ENCODE data around the gene PPP2R5C.

The PPP2R5C gene

DNA sequence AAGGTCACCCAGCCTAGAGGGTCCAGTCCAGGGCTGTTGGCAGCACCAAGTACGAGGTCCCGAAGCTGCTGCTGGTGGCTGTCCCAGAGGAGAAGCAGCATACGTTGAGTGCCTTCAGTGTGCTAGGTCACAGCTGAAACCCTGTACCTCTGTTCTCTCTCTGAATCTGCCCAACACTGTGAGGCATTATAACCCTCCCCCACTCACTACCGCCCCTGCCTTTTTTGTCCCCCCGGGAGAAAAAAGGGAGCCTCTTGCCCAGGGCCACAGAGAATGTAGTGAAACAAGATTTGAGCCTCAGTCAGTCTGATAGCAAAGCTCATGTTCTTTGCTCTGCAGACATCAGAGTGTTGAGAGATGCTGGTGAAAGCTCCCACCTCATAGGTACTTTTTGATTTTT, 53.4 kb downstream of the PPP2R5C start:
- DNase-seq (ENCODE audit: low read depth) = no peak

DNA sequence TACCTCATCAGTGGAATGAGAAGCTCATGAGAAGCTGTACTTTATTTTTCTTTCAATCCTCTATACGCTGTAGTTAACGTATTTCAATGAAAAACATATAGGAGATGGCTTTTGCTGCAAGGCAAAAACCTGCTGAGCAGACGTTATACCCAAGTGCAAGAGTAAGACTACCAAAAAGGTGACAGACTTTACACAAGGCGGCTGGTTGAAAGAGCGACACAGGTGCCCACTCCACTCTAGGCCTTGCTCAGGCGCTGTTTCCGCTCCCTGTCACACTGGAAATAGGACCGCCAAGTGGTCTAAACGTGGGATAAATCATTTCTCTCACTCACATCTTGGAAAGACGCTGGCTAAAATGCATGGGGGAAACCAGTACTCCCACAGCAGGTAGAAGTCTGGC, 54.5 kb downstream of the PPP2R5C start:
- DNase-seq (ENCODE audit: low read depth) = no peak

DNA sequence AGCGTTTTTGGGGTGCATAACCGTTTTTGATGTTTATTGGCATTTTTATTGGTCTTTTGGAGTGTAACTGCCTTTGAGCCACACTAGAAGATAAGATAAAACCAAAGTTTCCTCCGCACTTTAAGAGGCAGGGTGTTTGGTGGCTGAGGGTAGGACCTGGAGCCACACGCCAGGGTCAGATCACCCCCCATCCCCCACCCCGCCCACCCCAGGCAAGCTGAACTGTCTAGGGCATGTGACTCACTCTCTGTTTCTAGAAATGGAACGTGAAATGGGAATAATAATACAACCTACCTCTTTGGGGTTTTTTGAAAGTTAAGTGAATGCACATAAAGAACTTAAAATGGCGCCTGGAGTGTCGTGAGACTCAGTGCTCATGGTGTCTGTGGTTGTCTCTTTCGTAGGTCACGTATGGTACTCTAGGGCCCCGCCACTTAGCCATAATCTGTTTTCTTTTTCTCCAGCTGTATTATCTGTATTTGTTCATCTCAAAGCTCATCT, 56.0 kb downstream of the PPP2R5C start:
- DNase-seq (ENCODE audit: low read depth) = no peak

DNA sequence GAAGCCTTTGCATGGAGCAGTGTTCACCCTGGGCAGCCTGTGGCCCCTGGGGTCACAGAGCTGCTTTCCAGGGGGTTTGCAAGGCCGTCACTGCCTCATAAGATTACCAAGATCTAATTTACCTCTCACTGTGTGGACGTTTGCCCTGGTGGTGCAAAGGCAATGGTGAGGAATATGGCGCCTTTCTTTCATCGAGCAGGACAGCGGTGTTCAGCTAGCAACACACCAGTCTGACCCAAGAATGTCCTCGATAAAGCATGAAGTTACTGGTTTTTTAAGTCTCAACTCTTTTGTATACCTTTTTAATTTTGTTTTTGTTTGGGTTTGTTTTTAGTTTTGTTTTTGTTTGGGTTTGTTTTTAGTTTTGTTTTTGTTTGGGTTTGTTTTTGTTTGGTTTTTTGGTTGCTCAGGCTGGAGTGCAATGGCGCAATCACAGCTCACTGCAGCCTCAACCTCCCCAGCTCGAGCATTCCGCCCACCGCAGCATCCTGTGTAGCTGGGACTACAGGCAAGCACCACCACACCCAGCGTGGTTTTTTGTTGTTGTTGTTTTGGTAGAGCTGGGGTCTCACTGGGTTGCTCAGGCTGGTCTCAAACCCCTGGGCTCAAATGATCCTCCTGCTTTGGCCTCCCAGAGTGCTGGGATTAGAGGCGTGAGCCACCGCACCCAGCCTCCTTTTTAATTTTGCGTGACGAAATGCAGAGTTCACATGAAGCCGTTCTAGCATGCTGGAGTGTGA, 57.9 kb downstream of the PPP2R5C start:
- no peak for DNase-seq (ENCODE audit: low read depth)

DNA sequence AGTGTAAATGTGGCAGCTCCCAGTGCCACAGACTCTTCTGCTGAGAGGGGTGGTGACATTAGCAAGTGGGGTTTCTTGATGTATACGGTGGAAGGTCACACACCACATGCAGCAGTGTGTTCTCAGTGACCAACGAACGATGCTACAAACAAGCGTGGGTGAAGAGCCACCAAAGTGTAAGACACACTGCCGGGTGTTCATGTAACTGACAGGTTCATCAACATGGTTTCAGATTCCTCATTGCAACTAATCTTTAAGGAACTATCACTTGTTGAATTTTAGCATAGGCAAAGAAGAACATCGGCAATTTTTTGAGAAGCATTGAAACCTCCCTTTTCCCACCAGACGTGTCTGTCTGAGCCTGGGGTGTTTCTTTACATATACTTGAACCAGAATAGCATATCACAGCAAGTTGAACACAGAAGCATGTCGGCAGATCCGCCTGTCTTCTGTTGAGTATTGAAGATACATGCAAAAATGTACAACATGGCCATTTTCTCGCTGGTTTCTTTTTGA, 58.8 kb downstream of the PPP2R5C start:
- no peak for DNase-seq (ENCODE audit: low read depth)

DNA sequence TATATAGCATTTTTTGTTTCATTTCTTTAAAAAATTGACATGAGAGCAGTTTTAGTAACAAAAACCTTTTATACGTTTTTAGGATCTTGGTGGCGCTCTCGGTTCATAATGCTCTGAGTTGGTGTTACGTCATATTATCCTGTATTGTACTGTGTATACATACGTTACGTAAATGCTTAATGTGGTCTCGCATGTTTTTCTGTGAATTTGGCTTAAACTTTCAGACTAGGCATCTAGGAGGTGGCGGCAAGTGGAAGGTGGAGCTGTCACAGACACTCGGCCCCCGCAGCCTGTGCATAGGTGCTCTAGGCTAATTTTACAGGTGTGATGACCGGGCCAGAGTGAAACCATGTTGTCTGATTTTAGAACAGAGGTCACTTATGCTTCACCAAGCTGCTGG, 60.0 kb downstream of the PPP2R5C start:
- no peak for DNase-seq (ENCODE audit: low read depth)

DNA sequence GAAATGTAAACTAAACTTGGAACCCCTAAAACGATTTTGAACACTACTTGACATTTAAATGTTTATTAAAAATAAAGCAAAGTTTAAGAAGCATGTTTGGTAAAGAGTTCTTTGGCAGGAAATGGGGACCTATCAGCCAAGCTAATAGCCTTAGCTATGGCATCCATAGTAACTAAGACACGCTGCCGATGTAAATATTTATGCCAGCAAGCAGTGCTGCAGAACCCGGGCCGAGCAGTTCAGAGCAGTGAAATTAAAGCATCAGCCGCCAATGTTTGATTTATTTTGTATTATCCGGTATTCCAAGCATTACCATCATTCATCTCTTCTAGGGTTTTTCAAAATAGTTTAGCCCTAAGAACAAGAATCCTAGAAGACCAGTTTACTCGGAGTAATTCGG, 61.6 kb downstream of the PPP2R5C start:
- no peak for DNase-seq (ENCODE audit: low read depth)

DNA sequence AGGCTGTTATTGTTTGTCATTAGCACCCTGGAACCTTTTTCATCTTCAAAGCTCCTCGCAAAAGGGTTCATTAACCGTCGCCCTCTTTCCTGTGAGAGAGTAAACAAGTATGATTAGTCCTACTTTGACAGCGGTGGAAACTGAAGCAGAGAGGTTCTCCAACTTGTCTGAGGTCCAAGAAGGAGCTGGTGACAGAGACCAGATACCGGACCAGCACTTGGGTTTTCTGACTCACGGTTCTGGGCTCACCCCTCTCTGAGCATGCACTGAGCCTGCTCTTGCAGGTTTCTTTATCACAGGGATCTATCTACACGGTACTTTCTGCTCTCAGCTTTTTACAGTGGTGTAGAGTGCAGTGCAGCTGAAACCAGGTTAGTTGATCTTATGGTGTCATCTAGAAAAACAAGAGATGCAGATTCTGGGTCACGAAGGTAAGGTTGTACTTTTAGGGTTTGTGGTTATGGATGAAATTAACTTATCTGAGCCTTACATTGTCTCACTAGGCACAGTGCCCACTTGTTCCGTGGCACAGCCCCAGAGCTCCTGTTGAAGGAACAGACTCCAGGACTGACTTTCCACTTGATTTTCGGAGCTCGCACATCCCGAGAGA, 62.1 kb downstream of the PPP2R5C start:
- no peak for DNase-seq (ENCODE audit: low read depth)

DNA sequence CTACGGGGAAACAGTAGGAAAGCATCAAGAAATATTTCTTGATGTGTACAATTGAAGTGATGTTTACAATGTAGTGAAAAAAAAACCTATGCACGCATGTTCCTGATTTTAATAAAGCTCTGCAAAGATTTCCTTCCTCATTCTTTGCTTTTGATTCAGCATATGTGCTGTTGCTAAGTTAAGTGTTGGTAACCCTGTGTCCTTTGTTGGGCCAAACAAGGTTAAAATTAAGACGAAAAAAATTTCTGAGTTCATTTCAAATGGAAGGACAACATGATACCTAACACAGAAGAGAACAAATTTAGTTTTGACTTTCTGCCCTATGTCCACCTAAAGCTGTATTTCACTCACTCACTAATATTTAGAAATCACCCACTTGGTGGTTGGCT, 62.8 kb downstream of the PPP2R5C start:
- DNase-seq (ENCODE audit: low read depth) = no peak

DNA sequence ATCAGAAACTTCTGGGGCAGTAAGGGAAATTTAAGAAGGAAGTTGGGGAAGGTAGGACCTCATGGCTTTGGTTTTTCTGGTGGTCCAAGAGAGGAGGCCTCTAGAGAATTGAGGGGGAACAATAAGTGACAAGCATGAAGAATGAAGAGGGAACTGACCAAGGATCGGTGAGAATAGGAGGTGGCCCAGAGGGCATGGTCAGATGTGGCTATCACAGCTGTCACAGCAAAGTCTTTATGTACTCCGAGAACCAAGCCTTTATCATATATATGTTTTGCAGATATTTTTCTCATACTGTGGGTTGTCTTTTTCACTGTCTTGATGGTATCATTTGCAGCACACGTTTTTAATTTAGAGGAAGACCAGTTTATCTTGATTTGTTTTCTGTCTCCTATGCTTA, 64.3 kb downstream of the PPP2R5C start:
- DNase-seq (ENCODE audit: low read depth) = no peak

DNA sequence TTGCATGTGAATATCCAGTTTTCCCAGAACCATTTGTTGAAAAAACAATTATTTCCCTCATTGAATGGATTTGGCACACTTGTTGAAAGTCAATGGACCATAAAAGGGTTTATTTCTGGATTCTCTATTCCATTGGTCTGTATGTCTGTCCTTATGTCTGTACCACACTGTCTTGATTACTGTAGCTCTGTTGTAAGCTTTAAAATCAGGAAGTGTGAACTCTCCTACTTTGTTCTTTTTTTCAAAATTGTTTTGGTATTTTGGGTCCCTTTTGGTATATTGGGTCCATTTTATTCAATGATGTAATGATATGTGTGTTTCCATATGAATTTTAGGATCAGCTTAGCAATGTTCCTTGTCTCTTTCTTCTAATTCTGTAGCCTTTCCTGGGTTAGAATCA, 64.8 kb downstream of the PPP2R5C start:
- DNase-seq (ENCODE audit: low read depth) = no peak

DNA sequence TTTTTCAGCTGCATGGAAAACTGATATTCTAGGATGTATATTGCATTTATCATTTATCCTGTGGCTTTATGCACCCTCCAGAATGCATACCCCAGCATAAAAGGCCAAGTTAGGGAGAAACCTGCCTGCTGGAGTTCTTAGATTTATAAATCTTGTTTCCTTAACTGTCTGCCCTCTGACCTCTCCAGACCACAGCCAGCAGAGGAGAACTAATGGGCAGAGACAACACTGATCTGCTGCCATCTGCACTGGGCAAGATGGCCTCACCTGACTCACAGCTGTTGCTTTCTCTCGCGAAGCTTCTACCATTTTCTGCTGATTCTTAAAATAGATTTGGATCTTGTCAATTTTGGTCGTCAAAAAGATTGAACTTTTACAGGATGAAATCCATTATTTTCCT, 65.8 kb downstream of the PPP2R5C start:
- no peak for DNase-seq (ENCODE audit: low read depth)

DNA sequence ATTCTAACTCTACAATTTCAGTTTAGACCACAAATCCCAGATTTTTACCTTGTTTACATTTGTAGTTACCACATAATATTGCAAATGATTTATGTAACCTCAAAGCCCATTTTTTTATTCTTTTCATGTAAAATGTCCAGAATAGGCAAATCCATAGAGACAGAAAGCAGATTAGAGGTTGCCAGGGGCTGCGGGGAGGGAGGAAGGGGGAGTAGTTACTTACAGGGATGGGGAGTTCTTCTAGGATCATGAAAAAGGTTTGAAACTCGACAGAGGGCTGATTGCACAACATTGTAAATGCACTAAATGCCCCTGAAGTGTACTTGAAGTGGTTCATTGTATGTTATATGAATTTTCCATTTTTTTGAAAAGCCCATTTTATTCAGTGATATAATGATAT, 66.5 kb downstream of the PPP2R5C start:
- no peak for DNase-seq (ENCODE audit: low read depth)

DNA sequence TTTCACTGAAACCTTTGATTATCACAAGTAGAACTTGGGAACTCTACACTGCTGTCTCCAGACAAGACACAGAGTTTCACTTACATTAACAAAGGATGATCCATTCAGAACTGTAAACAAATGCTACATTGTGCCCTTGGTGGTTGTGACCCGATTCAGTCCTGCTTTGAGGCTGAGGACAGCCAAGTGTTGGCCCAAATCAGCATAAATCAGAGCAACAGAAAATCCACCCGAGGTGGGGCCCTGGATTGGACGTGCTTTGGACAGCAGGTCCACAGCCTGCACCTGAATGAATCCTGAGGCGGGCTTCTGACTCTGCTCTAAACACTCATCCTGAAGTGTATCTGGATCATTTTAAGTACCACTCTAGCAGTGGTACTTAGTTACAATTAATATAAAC, 68.8 kb downstream of the PPP2R5C start:
- no peak for DNase-seq (ENCODE audit: low read depth)

DNA sequence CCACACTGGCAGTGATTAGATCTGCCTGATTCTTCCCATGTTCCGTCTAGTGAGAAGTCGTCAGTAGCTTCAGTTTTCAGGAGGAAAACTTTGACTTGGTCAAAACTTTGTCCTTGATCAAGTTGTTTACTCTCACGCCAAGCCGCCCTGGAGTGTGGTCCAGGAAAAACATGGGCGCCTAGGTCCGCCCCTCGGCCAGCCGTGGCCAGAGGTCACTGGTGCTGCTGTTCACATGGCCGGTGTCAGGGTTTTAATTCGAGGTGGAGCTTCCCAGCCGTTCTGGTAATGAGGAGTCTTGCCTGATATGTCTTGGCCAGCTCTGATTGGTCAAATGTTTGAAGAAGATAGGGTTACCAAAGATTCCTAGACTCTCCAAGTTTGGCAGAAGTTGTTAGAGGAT, 71.5 kb downstream of the PPP2R5C start:
- no peak for DNase-seq (ENCODE audit: low read depth)

DNA sequence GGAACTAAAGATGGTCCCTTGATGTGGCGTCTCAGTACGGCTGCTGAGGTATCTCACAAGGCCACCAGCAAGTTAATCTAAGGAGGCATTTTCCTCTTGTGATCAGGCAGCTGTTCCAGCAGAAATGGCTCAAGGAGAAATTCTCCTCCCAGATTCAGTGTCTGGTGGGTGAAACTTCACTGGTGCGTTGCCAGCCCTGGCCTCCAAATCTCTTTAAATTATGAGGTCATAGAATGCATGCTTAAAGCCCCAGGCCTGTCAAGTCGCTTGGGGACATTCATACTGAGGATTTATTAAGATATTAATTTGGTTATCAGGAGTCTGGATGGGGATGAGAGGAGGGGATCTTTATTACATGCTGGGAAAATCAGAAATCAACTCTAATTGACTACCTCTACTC, 72.9 kb downstream of the PPP2R5C start:
- no peak for DNase-seq (ENCODE audit: low read depth)

DNA sequence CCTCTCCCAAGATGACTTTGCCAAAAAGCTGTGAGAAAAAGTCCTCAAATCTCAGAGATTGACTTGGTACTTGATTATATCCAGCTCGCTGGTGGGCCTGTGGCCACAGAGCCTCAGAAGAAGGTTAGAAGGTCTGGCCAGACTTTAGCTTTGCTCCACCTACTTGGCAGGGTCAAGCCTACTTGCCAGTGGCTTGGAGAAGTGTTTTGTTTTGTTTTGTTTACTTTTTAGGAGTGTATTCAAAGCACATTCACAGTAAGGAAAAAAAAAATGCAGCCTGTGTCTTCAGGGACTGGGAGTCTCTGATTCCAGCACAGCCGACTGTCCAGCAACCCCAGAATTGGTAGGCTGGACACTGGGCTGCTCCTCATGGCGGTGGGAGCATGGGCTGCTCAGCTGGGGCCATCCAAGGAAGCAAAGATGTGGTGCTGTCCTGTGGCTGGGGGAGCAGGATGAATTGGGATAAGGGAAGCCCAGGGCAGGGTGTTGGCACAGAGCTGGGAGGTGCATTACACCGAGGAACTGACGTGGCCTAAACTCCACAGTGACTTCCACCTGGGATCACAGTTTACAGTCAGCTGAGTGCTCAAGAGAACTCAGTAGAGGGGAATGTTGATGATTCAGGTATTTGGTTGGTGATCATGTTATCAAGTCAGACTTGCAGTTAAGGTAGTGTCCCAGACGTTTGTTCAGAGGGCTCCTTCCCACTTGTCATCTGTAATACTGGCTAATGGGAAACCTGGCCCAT, 73.5 kb downstream of the PPP2R5C start:
- no peak for DNase-seq (ENCODE audit: low read depth)

DNA sequence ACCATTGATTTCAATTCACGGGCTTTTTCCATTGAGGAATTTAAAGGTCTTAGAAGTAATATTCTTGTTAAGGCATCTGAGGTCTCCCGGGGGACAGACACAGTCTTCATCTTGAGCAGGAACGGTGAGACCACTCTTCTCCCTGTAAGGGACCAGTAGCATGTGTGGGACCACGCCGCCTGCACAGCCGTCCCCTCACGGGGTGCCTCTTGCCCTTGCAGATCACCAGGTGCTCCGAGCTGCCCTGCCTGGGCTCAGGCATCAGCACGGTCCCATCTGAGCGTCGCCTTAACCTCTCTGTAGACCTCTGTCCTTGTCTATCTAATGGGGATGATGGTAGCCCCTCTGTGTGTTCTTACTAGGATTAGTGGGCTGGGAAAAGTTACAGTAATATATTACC, 74.1 kb downstream of the PPP2R5C start:
- no peak for DNase-seq (ENCODE audit: low read depth)

DNA sequence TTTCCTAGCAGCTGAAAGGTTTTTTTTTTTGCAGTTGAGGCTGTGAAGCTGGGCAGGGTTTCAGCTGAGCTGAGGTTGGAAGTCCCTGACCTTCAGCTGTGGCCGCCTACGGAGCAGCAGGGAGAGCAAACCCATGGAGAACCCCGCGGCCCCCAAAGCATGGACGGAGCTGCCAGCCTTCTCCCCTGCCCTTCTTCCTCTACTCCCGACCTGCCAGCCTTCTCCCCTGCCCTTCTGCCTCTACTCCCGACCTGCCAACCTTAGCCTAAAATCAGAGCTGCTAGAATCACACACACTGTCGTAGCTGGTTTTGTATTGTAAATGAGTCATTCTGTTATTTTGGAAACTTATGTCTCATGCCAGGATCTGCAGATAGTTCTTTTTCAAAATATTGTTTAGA, 74.6 kb downstream of the PPP2R5C start:
- no peak for DNase-seq (ENCODE audit: low read depth)

DNA sequence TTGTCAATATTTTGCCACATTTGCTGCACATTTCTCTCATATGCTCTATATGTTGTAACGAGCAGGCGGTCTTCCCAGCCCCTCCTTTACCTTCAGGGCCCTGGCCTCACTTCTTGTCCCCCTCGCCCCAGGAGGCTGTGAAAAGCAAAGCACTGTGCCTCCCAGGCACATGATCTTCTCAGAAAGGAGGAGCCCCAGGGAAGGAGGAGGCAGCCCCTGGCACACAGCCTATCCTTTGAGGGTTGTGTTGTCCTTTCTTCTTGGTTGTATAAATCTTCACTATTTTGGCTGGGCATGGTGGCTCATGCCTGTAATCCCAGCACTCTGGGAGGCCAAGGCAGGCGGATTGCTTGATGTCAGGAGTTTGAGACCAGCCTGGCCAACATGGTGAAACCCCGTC, 77.0 kb downstream of the PPP2R5C start:
- DNase-seq (ENCODE audit: low read depth) = no peak

DNA sequence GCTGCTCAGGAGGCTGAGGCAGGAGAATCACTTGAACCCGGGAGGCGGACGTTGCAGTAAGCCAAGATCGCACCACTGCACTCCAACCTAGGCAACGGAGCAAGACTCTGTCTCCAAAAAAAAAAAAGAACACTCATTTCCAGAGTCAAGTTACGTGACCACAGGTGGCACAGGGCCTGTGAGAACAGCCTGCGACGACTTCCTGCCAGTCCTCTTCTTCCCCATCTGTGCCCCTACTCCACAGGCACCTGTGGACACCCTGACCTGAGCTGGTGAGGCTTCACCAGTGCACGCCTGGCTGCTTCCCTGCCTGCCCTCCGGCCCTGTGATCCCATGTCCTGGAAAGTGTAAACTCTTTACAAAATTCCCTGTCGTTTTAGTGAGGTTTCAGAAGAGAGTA, 77.7 kb downstream of the PPP2R5C start:
- no peak for DNase-seq (ENCODE audit: low read depth)

DNA sequence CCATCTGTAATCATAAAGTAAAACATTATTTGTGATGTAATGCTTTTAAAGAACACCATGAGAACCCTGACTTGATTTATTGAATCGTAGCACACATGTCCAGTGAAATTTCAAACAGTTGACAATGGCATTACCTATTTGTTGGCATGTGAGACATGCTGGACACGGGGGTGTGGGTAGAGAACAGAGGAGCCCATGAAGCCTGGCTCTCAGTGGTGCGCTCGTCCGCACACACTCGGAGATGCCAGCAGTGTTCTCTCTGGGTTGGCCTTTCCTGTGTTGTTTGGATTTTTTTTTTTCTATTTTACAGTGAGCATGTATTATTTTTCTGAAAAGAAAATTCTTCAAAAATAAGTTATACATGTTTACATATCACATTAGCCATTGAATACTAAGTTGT, 78.2 kb downstream of the PPP2R5C start:
- DNase-seq (ENCODE audit: low read depth) = no peak

Measured in non-pigmented ciliary epithelial cell (primary cell).